D341Med (cell line): ENCODE measurements around the gene IMMP1L.

ENCODE experiments used
- DNase-seq: peaks from one replicate; pipeline ENCODE4 v3.0.0; 2012; ENCODE audit warnings: low spot score

IMMP1L gene

DNA sequence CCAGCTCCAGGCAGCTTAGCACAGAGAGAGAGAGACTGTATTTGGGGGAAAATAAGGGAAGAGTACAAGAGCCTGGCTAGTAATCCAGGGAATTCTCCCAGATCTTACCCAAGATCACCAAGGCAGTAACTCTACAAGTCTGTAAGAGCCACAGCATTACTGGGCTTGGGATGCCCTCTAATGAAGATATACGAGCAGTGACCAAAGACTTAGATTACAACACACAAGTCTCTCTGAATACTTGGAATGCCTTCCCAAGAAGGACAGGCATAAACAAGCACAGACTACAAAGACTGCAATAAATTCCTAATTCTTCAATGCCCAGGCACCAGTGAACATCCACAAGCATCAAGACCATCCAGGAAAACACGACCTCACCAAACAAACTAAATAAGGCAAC lies 122.0 kb downstream of the IMMP1L start:
- no peak for DNase-seq

DNA sequence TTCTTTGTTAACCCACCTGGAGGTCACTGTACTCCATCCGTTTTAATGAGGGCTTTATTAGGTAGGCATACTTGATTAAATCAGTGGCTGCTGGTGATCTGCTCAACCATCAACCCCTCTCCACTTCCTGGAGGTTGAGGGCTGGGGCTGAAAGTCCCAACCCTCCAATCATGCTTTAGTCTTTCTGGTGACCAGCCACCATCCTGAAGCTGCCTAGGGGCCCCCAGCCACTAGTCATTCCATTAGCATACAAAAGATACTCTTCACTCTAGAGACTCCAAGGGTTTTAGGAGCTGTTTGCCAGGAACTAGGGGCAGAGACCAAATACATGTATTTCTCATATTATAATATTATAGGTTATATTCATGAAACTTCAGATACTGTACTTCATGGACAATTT lies 126.3 kb downstream of the IMMP1L start:
- DNase-seq = no peak
